Astrocyte (in vitro differentiated cells and primary cell): Measurements from ENCODE around the gene SLC22A9.

Experiments
- EZH2 ChIP-seq: IDR thresholded peaks from 2 replicates; pipeline ENCODE4 v1.6.1; 2012; ENCODE audit warnings: mild to moderate bottlenecking, low read length, inconsistent platforms; ENCODE audit not compliant: insufficient read depth
- TF ChIP-seq, protein P1 (sequence below): IDR thresholded peaks from 2 replicates; pipeline ENCODE4 v1.5.1; 2011; ENCODE audit warnings: low read depth, mild to moderate bottlenecking, inconsistent platforms, low read length, moderate library complexity; ENCODE audit not compliant: insufficient read depth

DNA sequence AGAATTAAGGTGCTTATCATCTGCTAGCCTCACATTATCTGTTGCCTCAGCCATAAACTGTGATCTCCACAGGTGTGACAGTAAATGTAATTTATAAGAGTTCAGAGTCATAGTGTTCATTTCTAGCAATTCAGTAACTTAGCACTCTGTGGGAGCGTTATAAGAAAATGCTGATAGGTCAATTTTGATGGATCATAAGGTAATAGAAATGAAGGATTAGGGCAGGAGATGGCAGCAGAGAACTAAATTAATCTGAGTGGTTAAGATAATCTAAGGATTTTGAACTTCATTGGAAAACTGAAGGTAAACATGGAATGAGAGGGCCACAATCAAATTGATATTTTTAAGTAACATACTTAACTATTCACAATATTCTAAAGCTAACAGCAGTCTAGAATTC, 26.5 kb upstream of the SLC22A9 start:
- TF ChIP-seq, protein P1, sequence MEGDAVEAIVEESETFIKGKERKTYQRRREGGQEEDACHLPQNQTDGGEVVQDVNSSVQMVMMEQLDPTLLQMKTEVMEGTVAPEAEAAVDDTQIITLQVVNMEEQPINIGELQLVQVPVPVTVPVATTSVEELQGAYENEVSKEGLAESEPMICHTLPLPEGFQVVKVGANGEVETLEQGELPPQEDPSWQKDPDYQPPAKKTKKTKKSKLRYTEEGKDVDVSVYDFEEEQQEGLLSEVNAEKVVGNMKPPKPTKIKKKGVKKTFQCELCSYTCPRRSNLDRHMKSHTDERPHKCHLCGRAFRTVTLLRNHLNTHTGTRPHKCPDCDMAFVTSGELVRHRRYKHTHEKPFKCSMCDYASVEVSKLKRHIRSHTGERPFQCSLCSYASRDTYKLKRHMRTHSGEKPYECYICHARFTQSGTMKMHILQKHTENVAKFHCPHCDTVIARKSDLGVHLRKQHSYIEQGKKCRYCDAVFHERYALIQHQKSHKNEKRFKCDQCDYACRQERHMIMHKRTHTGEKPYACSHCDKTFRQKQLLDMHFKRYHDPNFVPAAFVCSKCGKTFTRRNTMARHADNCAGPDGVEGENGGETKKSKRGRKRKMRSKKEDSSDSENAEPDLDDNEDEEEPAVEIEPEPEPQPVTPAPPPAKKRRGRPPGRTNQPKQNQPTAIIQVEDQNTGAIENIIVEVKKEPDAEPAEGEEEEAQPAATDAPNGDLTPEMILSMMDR, result no peak
- TF ChIP-seq EZH2, result no peak
